Prostate gland (tissue), 2 donors: ENCODE results near the gene HS1BP3.

Experiments used
- POLR2A ChIP-seq: fragments of 450-650 bp; IDR thresholded peaks from one replicate; pipeline ENCODE4 v1.6.1; 2016; ENCODE audit warnings: antibody characterized with exemption, mild to moderate bottlenecking
- TF ChIP-seq, protein P1 (sequence below), 4 experiments: fragments of 200-600 bp in 2 of 4; fragments of 450-650 bp in 2 of 4; sonication (generic) in 2 of 4; IDR thresholded peaks; 1 replicate in 3 of 4; 2 replicates in 1 of 4; pipeline ENCODE4 v1.5.1; 2016 to 2019; ENCODE audit warnings: antibody characterized with exemption in 4 of 4, mild to moderate bottlenecking in 2 of 4, moderate library complexity in 2 of 4

DNA sequence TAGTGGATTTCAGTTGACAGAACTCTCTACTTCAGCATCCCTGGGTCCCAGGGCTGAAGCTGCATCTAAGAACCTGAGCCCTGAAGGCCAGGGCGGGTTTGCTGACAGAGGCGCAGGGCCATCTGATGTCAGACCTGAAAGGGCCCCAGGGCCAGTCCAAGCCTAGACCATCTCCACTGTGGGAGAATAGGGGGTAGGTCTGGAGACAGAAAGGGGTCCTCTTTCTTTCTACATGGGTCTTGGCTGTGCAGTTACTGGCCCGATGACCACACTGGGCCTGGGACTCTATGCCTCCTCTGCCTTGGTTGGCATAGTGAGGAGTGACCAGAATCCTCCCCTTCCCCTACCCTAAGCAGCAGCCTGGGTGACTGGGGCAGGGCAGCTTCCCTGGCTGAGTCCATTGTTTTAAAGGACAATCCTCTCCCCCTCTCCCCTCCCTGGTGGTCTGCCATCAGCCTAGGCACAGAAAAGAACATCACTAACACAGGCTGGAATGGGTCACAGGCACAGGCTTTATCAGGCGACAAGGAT lies 34.5 kb downstream of the HS1BP3 start:
- no peak for TF ChIP-seq POLR2A
- TF ChIP-seq, protein P1, sequence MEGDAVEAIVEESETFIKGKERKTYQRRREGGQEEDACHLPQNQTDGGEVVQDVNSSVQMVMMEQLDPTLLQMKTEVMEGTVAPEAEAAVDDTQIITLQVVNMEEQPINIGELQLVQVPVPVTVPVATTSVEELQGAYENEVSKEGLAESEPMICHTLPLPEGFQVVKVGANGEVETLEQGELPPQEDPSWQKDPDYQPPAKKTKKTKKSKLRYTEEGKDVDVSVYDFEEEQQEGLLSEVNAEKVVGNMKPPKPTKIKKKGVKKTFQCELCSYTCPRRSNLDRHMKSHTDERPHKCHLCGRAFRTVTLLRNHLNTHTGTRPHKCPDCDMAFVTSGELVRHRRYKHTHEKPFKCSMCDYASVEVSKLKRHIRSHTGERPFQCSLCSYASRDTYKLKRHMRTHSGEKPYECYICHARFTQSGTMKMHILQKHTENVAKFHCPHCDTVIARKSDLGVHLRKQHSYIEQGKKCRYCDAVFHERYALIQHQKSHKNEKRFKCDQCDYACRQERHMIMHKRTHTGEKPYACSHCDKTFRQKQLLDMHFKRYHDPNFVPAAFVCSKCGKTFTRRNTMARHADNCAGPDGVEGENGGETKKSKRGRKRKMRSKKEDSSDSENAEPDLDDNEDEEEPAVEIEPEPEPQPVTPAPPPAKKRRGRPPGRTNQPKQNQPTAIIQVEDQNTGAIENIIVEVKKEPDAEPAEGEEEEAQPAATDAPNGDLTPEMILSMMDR (IDR thresholded peaks at IDR 0.05) = no peak
